ENCODE measurements around the gene GLTP.
A peak's percentile ranks its signal among the peaks of the same experiment; 100 is the strongest.
"Not testable (repeated sequence)": the region's sequence is repeated elsewhere in the genome, so short reads cannot be mapped to it uniquely, and the experiment has no call there.

Gene GLTP

GRCh38 chr12:109902891-109903418 lies 22.6 kb upstream of the GLTP start:
- DNase-seq (ENCODE audit: low read depth), result no peak

GRCh38 chr12:109900752-109901580 lies 20.6 kb upstream of the GLTP start:
- peak; percentile 30 for DNase-seq (ENCODE audit: low read depth)

- DNase-seq (ENCODE audit: low read depth), result peak; percentile 90
Measured at GRCh38 chr12:109899783-109900751, 19.7 kb upstream of the GLTP start, which contains the start of gene TCHP. Gene TCHP, plus strand, starts transcription at chr12:109900274. Its CDS starts 2,753 bp downstream, at chr12:109903027.

- not testable (repeated sequence) for DNase-seq (ENCODE audit: low read depth)
Measured at GRCh38 chr12:109899345-109899744, 19.0 kb upstream of the GLTP start.

- no peak for DNase-seq (ENCODE audit: low read depth)
Measured at GRCh38 chr12:109897029-109897428, 16.7 kb upstream of the GLTP start.

- no peak for DNase-seq (ENCODE audit: low read depth)
Measured at GRCh38 chr12:109896188-109896587, 15.8 kb upstream of the GLTP start.

GRCh38 chr12:109894939-109895338 lies 14.6 kb upstream of the GLTP start:
- no peak for DNase-seq (ENCODE audit: low read depth)

- DNase-seq (ENCODE audit: low read depth), result no peak
Measured at GRCh38 chr12:109893261-109893995, 13.1 kb upstream of the GLTP start.

- no peak for DNase-seq (ENCODE audit: low read depth)
Measured at GRCh38 chr12:109892748-109893147, 12.4 kb upstream of the GLTP start.

GRCh38 chr12:109892165-109892715 lies 11.9 kb upstream of the GLTP start:
- no peak for DNase-seq (ENCODE audit: low read depth)

- DNase-seq (ENCODE audit: low read depth), result not testable (repeated sequence)
Measured at GRCh38 chr12:109891731-109892130, 11.4 kb upstream of the GLTP start.

- DNase-seq (ENCODE audit: low read depth), result no peak
Measured at GRCh38 chr12:109890620-109891170, 10.4 kb upstream of the GLTP start.

GRCh38 chr12:109888179-109889020 lies 8.1 kb upstream of the GLTP start:
- peak; percentile 98 for DNase-seq (ENCODE audit: low read depth)

- DNase-seq (ENCODE audit: low read depth), result no peak
Measured at GRCh38 chr12:109885616-109886015, 5.3 kb upstream of the GLTP start.

GRCh38 chr12:109883461-109883860 lies 3.1 kb upstream of the GLTP start:
- DNase-seq (ENCODE audit: low read depth), result no peak

GRCh38 chr12:109881752-109882151 lies 1.4 kb upstream of the GLTP start:
- peak; percentile 42 for DNase-seq (ENCODE audit: low read depth)

GRCh38 chr12:109880938-109881337 lies 597 bp upstream of the GLTP start:
- no peak for DNase-seq (ENCODE audit: low read depth)

GRCh38 chr12:109879351-109880042 lies 844 bp downstream of the GLTP start:
- DNase-seq (ENCODE audit: low read depth), result peak; percentile 36

GRCh38 chr12:109878749-109879148 lies 1.6 kb downstream of the GLTP start:
- no peak for DNase-seq (ENCODE audit: low read depth)

GRCh38 chr12:109878247-109878625 lies 2.1 kb downstream of the GLTP start:
- no peak for DNase-seq (ENCODE audit: low read depth)

All from ELR (cell line).